NCI-H146 treated with DMSO at 0.1 percent for 48 hours (cell line): ENCODE measurements around the gene PIP4K2C.
"Not testable (repeated sequence)": the region's sequence is repeated elsewhere in the genome, so short reads cannot be mapped to it uniquely, and the experiment has no call there.

Experiments used
- DNase-seq: peaks from one replicate; lab custom pipeline; 2025; ENCODE audit not compliant: unreplicated experiment; lab: John Stamatoyannopoulos, UW

PIP4K2C gene

DNA sequence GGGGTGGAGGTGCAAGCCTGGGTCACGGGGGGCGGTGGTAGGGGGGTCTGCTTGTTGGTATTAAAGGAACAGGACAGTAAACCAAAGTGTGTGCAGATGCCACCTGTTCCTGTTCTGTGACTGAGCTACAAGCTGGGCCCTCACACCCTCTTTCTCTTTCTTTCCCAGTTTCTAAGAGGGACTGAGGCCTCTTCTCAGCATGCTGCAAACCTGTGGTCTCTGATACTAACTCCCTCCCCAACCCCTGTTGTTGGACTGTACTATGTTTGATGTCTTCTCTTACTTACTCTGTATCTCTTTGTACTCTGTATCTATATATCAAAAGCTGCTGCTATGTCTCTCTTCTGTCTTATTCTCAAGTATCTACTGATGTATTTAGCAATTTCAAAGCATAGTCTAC is 6.9 kb upstream of the PIP4K2C start:
- no peak for DNase-seq

DNA sequence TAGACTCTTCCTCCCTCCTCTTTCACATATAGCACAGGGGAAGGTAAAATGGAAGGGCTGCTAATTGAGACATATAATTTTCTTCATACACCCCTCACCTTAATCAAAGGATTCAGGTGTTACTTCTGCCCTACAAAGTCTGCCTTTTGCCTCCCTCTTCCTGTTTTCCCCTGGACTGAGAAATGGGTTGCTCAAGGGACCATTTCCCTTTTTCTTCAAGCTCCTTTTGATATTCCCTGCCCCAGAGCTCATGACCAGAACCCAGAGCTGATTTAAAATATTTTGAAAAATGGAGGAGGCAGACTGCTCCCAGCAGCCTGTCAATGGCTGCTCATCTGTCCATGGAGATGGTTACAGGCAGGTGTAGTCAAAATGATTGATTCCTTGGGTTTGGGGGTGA is 6.3 kb upstream of the PIP4K2C start:
- DNase-seq: no peak

- DNase-seq: no peak
Observed at GRCh38 chr12:57585156-57585555, 5.8 kb upstream of the PIP4K2C start.

GRCh38 chr12:57586128-57586527 is 4.9 kb upstream of the PIP4K2C start:
- no peak for DNase-seq

- DNase-seq: no peak
Observed at GRCh38 chr12:57586832-57587429, 4.1 kb upstream of the PIP4K2C start.

DNA sequence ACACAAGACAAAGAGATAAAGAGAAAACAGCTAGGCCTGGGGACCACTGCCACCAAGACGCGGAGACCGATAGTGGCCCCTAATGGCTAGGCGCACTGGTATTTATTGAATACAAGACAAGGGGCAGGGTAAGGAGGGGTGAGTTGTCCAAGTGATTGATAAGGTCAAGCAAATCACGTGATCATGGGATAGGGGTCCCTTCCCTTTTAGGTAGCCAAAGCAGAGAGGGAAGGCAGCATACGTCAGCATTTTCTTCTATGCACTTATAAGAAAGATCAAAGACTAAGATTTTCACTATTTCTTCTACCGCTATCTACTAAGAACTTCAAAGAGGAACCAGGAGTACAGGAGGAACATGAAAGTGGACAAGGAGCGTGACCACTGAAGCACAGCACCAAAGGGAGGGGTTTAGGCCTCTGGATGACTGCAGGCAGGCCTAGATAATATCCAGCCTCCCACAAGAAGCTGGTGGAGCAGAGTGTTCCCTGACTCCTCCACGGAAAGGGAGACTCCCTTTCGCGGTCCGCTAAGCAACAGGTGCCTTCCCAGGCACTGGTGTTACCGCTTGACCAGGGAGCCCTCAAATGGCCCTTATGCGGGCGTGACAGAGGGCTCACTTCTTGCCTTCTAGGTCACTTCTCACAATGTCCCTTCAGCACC is 1.9 kb upstream of the PIP4K2C start:
- not testable (repeated sequence) for DNase-seq

- DNase-seq: peak; percentile 29
Observed at GRCh38 chr12:57590479-57590863, 521 bp upstream of the PIP4K2C start.

GRCh38 chr12:57591782-57592325 is 862 bp downstream of the PIP4K2C start:
- no peak for DNase-seq

DNA sequence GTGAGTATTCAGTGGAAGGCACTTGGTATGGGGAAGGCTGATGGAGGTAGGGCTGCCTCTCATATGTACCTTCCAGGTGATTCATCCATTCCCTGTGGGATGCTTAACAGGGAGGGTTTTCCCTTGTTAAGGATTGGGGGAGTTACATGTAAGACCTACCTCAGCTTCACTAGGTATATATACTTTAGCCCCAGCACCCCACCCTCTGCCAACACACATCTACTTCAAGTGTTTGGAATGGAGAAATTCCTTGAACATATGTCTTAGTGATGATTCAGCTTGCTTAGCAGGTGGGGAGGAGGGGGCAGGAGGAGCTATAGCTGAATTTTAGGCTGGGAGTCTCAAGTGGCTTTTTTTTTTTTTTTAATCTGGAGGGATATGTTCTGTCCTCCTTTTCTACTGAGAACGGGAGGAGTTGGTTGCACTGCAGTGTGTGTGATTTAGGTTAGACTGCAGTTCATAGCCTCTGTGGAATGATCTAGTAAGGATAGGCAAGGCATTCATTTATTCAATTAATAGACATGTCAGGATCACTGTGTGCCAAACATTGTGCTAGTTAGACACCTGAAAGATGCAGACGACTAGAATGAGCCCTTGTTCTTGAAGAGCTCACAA is 1.7 kb downstream of the PIP4K2C start:
- DNase-seq: no peak

- no peak for DNase-seq
Observed at GRCh38 chr12:57593187-57593586, 2.2 kb downstream of the PIP4K2C start.

DNA sequence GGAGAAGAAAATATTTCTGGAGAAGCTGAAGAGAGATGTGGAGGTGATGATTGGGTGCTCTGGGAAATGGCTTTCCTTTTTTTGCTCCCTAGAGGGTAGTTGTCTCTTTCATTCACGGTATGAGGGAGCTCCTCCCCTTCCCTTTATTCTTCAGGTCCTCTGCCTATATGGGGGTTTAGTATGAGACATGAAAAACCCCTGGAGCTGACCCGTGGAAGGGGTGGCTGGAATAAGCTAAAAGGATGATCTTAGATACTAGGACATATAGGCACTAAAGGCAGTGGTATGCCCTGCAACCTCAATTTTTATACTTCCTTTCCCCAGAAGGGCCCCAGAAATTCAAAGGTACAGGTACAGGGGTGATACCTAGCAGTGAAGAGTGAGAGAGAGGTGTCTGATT is 9.4 kb downstream of the PIP4K2C start:
- no peak for DNase-seq

- DNase-seq: no peak
Observed at GRCh38 chr12:57602544-57602943, 11.6 kb downstream of the PIP4K2C start.

- no peak for DNase-seq
Observed at GRCh38 chr12:57603324-57603723, 12.3 kb downstream of the PIP4K2C start.

DNA sequence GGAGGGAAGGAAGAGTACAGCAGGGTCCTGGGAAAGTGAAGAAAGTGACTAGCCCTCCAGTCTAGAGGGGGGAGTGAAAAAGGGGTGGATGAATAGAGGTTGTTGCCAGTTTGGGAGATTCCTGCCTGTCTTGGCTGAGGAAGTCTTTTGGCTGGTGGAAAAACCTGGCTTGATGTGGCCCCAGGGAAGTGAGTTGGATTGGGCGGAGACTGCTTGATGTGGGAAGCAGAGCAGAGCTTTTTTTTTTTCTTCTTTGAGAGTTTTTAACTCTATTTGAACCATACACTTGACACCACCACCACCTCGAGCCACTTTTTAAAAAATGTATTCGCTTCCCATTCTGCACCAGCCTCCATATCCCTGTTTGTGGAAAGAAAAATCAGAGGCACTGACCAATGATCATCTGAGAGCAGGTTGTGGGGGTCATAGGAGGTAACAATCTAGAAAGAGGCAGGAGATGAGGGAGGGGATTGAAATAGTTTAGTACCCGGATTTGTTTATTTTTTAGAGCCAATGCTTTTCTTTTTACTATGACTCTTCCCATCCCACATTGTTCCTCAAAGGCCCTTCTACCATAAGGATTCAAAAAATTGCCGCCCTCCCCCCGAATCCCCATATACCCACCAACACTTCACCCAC is 12.9 kb downstream of the PIP4K2C start:
- no peak for DNase-seq

GRCh38 chr12:57604454-57604991 is 13.5 kb downstream of the PIP4K2C start, which contains the start of gene DTX3:
DTX3 (plus strand) TSS chr12:57604824; CDS start chr12:57606518, 1,694 bp downstream.
- DNase-seq: peak; percentile 37

DNA sequence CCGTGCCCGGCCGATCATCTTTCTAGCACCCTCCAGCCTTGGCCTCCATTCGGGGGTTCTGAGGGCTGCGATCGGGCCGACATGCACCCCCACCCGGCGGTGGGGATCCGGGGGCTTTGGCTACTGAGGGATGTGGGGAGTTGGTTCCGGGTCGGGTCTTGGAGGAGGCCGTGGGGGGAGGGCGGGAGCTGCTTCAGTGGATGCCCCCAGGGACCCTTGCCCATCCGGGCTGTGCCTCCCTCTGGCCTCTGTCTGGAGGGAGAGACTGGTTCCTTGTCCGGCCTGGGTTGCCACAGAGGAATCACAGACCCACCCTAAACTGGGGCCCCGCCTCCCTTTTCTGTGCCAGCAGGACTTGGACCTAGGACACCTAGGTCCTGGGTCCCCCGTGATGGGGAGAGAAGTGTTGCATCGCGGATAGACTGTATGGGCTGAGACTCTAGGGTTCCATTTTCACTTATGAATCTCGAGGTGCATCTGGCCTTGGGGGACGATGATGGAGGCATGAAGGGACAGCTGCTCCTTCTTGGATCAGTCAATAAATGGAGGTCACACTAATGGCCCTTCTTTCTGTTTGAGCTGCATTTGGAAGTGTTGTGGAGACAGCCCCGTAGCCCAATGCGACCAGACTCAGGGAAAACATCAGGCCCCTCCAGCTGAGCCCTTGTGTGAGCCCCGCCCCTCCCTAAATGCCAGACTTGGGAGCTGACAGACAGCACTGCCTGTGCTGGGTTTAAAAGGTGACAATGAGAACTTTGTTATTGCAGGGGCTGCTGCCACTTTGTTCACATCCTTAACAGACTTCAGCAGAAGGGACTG is 14.2 kb downstream of the PIP4K2C start:
- no peak for DNase-seq

GRCh38 chr12:57605811-57606311 is 14.9 kb downstream of the PIP4K2C start:
- DNase-seq: no peak

GRCh38 chr12:57606399-57606798 is 15.4 kb downstream of the PIP4K2C start:
- DNase-seq: no peak

GRCh38 chr12:57606821-57607220 is 15.8 kb downstream of the PIP4K2C start:
- no peak for DNase-seq

DNA sequence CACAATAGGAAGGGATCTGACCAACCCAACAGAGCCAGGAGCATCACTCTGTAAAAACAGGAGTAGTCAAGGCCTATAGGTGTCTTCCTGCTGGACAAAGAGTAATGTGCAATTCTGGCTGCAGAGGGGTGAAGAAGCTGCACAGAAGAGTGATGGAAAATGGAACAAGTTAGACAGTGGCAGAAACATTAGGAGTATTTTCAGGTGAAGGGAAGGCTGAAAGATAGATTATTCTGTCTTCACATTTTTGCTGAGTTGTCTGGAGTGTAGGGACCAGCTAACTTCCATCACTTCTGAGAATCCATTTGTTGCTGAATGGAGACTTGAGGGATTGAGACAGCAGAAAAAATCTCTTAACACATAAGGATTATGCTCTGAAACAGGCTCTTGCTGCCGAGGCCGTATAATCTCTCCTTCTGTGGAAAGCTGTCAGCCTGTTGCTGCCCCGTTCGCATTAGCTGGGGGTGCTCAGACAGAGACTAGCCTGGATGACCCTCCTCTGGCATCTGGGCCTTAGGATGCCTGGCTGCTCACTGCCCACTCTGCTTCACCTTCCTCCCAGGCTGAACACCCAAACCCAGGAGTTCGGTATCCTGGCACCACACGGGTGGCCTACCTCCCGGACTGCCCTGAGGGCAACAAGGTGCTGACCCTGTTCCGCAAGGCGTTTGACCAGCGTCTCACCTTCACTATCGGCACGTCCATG is 17.1 kb downstream of the PIP4K2C start:
- no peak for DNase-seq
